ENCODE results near the gene CCDC71L.
"Not testable (repeated sequence)": the region's sequence is repeated elsewhere in the genome, so short reads cannot be mapped to it uniquely, and the experiment has no call there.

Gene CCDC71L

DNA sequence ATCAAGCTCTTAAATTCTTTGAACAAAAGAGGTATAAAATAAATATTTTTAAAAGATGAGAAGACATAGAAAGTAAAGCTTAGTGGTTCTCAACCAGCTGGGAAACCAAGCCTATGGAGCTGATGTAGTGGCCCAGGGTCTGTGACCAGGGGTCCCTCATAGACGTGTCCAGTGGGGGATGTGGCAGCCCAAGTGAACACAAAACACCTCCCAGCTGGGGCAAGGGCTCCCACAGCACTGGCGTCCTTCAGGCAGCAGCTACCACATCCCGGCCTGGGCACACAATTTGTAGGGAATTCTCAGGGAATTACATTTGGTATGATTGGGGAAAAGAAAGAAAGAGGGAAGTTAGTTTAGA lies 17.8 kb upstream of the CCDC71L start:
- Histone ChIP-seq H3K27ac (ENCODE audit: low read depth in 2 of 2, low read length in 2 of 2) (no peak overlapping the region), H3K4me1 (ENCODE audit: control insufficient read depth in 2 of 2, insufficient read depth in 2 of 2, low read length in 2 of 2) (no peaks in the 10 kb centered on the region), H3K4me3 (ENCODE audit: low read length in 2 of 2) (no peak overlapping the region), H3K36me3 (ENCODE audit: control insufficient read depth in 2 of 2, insufficient read depth in 2 of 2, low read length in 2 of 2) (no peaks in the 10 kb centered on the region), H3K9me3 (ENCODE audit: control insufficient read depth in 2 of 2, low read length in 2 of 2) (no peaks in the 10 kb centered on the region), H3K9ac (ENCODE audit: low read depth in 1 of 2, low read length in 2 of 2) (no peak overlapping the region), H3K27me3 (ENCODE audit: control insufficient read depth in 2 of 2, insufficient read depth in 2 of 2, low read length in 2 of 2) (no peaks in the 10 kb centered on the region)

DNA sequence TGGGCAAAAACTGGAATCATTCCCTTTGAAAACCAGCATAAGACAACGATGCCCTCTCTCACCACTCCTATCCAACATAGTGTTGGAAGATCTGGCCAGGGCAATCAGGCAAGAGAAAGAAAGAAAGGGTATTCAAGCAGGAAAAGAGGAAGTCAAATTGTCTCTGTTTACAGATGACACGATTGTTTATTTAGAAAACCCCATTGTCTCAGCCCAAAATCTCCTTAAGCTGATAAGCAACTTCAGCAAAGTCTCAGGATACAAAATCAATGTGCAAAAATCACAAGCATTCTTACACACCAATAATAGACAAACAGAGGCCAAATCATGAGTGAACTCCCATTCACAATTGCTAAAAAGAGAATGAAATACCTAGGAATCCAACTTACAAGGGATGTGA lies 15.5 kb upstream of the CCDC71L start:
- not testable (repeated sequence) for H3K9ac ChIP-seq (ENCODE audit: low read depth in 1 of 2, low read length in 2 of 2); H3K27me3 ChIP-seq (ENCODE audit: control insufficient read depth in 2 of 2, insufficient read depth in 2 of 2, low read length in 2 of 2); H3K9me3 ChIP-seq (ENCODE audit: control insufficient read depth in 2 of 2, low read length in 2 of 2); H3K36me3 ChIP-seq (ENCODE audit: control insufficient read depth in 2 of 2, insufficient read depth in 2 of 2, low read length in 2 of 2); H3K27ac ChIP-seq (ENCODE audit: low read depth in 2 of 2, low read length in 2 of 2); H3K4me3 ChIP-seq (ENCODE audit: low read length in 2 of 2); H3K4me1 ChIP-seq (ENCODE audit: control insufficient read depth in 2 of 2, insufficient read depth in 2 of 2, low read length in 2 of 2)

DNA sequence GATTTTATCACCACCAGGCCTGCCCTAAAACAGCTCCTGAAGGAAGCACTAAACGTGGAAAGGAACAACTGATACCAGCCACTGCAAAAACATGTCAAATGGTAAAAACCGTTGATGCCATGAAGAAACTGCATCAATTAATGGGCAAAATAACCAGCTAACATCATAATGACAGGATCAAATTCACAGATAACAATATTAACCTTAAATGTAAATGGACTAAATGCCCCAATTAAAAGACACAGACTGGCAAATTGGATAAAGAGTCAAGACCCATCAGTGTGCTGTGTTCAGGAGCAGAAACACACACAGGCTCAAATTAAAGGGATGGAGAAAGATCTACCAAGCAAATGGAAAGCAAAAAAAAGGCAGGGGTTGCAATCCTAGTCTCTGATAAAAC lies 12.7 kb upstream of the CCDC71L start:
- H3K4me1 ChIP-seq (ENCODE audit: control insufficient read depth in 2 of 2, insufficient read depth in 2 of 2, low read length in 2 of 2); H3K9ac ChIP-seq (ENCODE audit: low read depth in 1 of 2, low read length in 2 of 2); H3K4me3 ChIP-seq (ENCODE audit: low read length in 2 of 2); H3K36me3 ChIP-seq (ENCODE audit: control insufficient read depth in 2 of 2, insufficient read depth in 2 of 2, low read length in 2 of 2); H3K9me3 ChIP-seq (ENCODE audit: control insufficient read depth in 2 of 2, low read length in 2 of 2); H3K27ac ChIP-seq (ENCODE audit: low read depth in 2 of 2, low read length in 2 of 2); H3K27me3 ChIP-seq (ENCODE audit: control insufficient read depth in 2 of 2, insufficient read depth in 2 of 2, low read length in 2 of 2): not testable (repeated sequence)

DNA sequence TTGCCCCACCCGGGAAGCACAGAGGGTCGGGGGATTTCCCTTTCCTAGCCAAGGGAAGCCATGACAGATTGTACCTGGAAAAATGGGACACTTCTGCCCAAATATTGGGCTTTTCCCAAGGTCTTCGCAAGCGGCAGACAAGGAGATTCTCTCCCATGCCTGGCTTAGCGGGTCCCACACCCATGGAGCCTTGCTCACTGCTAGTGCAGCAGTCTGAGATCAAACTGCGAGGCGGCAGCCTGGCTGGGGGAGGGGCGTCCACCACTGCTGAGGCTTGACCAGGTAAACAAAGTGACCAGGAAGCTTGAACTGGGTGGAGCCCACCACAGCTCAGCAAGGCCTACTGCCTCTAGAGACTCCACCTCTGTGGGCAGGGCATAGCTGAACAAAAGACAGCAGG lies 11.0 kb upstream of the CCDC71L start:
- not testable (repeated sequence) for H3K9me3 ChIP-seq (ENCODE audit: control insufficient read depth in 2 of 2, low read length in 2 of 2); H3K9ac ChIP-seq (ENCODE audit: low read depth in 1 of 2, low read length in 2 of 2); H3K27me3 ChIP-seq (ENCODE audit: control insufficient read depth in 2 of 2, insufficient read depth in 2 of 2, low read length in 2 of 2); H3K27ac ChIP-seq (ENCODE audit: low read depth in 2 of 2, low read length in 2 of 2); H3K4me1 ChIP-seq (ENCODE audit: control insufficient read depth in 2 of 2, insufficient read depth in 2 of 2, low read length in 2 of 2); H3K36me3 ChIP-seq (ENCODE audit: control insufficient read depth in 2 of 2, insufficient read depth in 2 of 2, low read length in 2 of 2); H3K4me3 ChIP-seq (ENCODE audit: low read length in 2 of 2)

DNA sequence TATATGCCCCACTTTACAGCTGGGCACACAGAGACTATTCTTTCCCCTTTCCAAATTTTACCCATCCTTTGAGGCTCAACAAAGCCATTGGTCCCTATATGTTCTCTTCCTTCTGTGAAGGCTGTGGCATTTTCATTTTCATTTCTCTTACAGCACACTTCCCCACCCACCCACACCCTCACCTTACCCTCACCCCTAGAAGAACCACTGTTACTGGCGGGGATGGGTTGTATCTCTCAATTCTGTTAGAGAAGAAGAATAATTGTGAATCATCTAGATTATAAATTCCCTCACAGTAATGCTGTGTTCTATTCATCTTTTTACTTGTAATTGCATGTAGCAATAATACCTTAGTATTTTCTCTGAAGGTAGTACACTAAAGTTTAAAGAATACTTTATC lies 10.2 kb upstream of the CCDC71L start:
- Histone ChIP-seq H3K9ac (ENCODE audit: low read depth in 1 of 2, low read length in 2 of 2) (no peak overlapping the region), H3K4me1 (ENCODE audit: control insufficient read depth in 2 of 2, insufficient read depth in 2 of 2, low read length in 2 of 2) (no peaks in the 10 kb centered on the region), H3K27ac (ENCODE audit: low read depth in 2 of 2, low read length in 2 of 2) (no peak overlapping the region), H3K36me3 (ENCODE audit: control insufficient read depth in 2 of 2, insufficient read depth in 2 of 2, low read length in 2 of 2) (no peaks in the 10 kb centered on the region), H3K9me3 (ENCODE audit: control insufficient read depth in 2 of 2, low read length in 2 of 2) (no peaks in the 10 kb centered on the region), H3K4me3 (ENCODE audit: low read length in 2 of 2) (no peak overlapping the region), H3K27me3 (ENCODE audit: control insufficient read depth in 2 of 2, insufficient read depth in 2 of 2, low read length in 2 of 2) (no peaks in the 10 kb centered on the region)

DNA sequence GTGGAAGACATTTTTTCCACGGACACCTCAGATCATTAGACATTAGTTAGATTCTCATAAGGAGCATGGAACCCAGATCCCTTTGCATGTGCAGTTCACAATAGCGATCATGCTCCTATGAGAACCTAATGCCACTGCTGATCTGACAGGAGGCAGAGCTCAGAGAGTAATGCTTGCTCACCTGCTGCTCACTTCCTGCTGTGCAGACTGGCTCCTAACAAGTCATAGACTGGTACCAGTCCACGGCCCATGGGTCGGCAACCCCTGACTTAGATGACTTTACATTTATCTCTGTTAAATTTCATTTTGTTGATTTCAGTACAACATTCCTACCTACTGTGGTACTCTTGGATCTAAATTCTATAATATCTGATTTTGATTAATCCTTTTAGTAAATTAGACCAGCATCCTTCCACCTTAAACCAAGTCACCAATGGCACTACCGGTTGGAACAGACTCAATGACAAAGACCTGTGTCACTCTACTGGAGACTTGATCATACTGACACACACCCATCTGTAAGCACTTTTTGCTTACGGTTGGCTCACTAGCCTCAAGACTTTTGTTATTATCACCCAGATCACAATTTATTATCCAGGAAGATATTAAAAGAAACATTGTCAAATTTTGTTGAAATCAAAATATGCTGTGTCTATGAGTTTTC lies 8.0 kb upstream of the CCDC71L start:
- no peak overlapping the region for H3K27ac ChIP-seq (ENCODE audit: low read depth in 2 of 2, low read length in 2 of 2)
- H3K9ac ChIP-seq (ENCODE audit: low read depth in 1 of 2, low read length in 2 of 2), result no peak overlapping the region
- no peaks in the 10 kb centered on the region for H3K36me3 ChIP-seq (ENCODE audit: control insufficient read depth in 2 of 2, insufficient read depth in 2 of 2, low read length in 2 of 2)
- no peaks in the 10 kb centered on the region for H3K4me1 ChIP-seq (ENCODE audit: control insufficient read depth in 2 of 2, insufficient read depth in 2 of 2, low read length in 2 of 2)
- H3K9me3 ChIP-seq (ENCODE audit: control insufficient read depth in 2 of 2, low read length in 2 of 2), result no peaks in the 10 kb centered on the region
- H3K4me3 ChIP-seq (ENCODE audit: low read length in 2 of 2), result no peak overlapping the region
- H3K27me3 ChIP-seq (ENCODE audit: control insufficient read depth in 2 of 2, insufficient read depth in 2 of 2, low read length in 2 of 2), result no peaks in the 10 kb centered on the region

DNA sequence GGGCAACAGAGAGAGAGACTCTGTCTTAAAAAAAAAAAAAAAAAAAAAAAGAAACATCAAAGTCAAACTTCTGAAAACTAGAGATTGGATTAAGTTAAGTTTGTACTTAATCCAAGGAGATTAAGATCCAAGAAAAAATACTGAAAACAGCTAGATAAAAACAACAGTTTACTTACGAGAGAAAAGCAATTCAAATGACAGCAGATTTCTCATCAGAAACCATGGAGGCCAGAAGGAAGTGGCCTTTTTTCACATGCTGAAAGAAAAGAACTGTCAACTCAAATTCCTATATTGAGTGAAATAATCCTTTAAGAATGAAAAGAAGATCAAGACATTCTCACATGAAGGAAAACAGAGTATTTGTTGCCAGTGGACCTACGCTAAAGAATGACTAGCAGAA lies 5.4 kb upstream of the CCDC71L start:
- H3K27ac ChIP-seq (ENCODE audit: low read depth in 2 of 2, low read length in 2 of 2), result no peak overlapping the region
- no peaks in the 10 kb centered on the region for H3K4me1 ChIP-seq (ENCODE audit: control insufficient read depth in 2 of 2, insufficient read depth in 2 of 2, low read length in 2 of 2)
- H3K27me3 ChIP-seq (ENCODE audit: control insufficient read depth in 2 of 2, insufficient read depth in 2 of 2, low read length in 2 of 2), result no peaks in the 10 kb centered on the region
- no peaks in the 10 kb centered on the region for H3K9me3 ChIP-seq (ENCODE audit: control insufficient read depth in 2 of 2, low read length in 2 of 2)
- no peaks in the 10 kb centered on the region for H3K36me3 ChIP-seq (ENCODE audit: control insufficient read depth in 2 of 2, insufficient read depth in 2 of 2, low read length in 2 of 2)
- H3K9ac ChIP-seq (ENCODE audit: low read depth in 1 of 2, low read length in 2 of 2), result no peak overlapping the region
- H3K4me3 ChIP-seq (ENCODE audit: low read length in 2 of 2), result no peak overlapping the region

DNA sequence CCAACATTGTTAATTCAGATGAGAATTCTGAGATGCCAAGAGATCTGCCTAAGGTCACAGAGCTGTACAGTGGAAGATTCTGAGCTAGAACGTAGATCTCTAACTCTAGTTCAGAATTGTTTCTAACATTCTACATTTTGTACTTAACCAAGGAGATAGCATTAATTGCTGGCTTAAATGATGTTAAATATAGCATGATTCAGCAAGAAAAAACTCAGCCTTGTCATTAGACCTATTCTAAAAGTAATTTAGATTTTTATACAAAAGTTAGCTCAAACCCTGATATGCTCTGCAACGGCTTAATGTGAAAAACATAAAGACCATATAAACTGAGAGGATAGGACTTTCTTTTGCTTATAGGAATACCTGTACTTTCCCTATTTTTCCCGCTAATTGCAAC lies 3.4 kb upstream of the CCDC71L start:
- Histone ChIP-seq H3K27ac (ENCODE audit: low read depth in 2 of 2, low read length in 2 of 2) (no peak overlapping the region), H3K4me3 (ENCODE audit: low read length in 2 of 2) (no peak overlapping the region), H3K27me3 (ENCODE audit: control insufficient read depth in 2 of 2, insufficient read depth in 2 of 2, low read length in 2 of 2) (no peaks in the 10 kb centered on the region), H3K4me1 (ENCODE audit: control insufficient read depth in 2 of 2, insufficient read depth in 2 of 2, low read length in 2 of 2) (peaks cover 0 to 2% of the 10 kb centered on the region in 2 donors), H3K36me3 (ENCODE audit: control insufficient read depth in 2 of 2, insufficient read depth in 2 of 2, low read length in 2 of 2) (no peaks in the 10 kb centered on the region), H3K9me3 (ENCODE audit: control insufficient read depth in 2 of 2, low read length in 2 of 2) (no peaks in the 10 kb centered on the region), H3K9ac (ENCODE audit: low read depth in 1 of 2, low read length in 2 of 2) (no peak overlapping the region)

- H3K9me3 ChIP-seq (ENCODE audit: control insufficient read depth in 2 of 2, low read length in 2 of 2), result no peaks in the 10 kb centered on the region
- no peaks in the 10 kb centered on the region for H3K27me3 ChIP-seq (ENCODE audit: control insufficient read depth in 2 of 2, insufficient read depth in 2 of 2, low read length in 2 of 2)
- peak overlapping the region; percentile 93 to 95 for H3K27ac ChIP-seq (ENCODE audit: low read depth in 2 of 2, low read length in 2 of 2)
- H3K36me3 ChIP-seq (ENCODE audit: control insufficient read depth in 2 of 2, insufficient read depth in 2 of 2, low read length in 2 of 2), result no peaks in the 10 kb centered on the region
- peak overlapping the region; percentile 93 to 95 for H3K9ac ChIP-seq (ENCODE audit: low read depth in 1 of 2, low read length in 2 of 2)
- peak overlapping the region; percentile 93 to 94 for H3K4me3 ChIP-seq (ENCODE audit: low read length in 2 of 2)
- peaks cover 0 to 6% of the 10 kb centered on the region in 2 donors for H3K4me1 ChIP-seq (ENCODE audit: control insufficient read depth in 2 of 2, insufficient read depth in 2 of 2, low read length in 2 of 2)
These were observed 746 bp downstream of the CCDC71L start for GRCh38 chr7:106659963-106660861.

DNA sequence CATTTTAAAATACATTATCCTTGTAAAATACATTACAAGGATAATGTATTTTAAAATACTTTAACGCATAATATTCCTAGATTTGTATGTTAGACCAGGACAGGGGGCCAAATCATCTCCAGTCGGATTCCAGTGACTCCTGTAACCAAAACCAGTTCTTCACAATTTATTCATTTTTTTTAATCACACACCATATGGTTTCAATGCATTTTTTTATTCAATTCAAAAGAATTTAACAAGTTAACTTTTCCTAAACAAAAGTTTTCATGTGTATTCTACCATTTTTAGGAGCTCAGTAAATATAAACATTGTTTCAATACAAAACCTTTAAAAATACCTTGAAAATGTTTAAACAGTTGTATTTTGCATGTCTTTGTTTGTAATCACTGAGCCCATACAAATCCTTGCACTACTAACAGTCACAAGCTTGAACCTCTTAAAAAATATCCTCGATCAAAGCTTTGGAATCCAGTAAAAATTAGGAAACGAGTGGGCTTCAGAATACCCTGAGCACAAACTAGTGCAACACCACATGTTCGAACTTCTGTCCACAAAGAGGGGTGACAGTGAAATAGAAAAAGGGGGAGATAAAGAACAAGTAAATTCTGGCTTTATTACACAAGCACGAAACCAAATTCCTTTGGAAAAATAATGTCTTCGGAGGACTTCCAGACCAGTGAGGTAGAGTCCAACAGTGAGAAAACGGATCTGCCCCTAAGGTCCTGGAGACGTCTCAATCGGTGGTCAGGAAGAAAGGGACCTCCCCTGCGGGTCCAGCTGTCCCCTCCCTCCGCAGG lies 1.6 kb downstream of the CCDC71L start:
- H3K27me3 ChIP-seq (ENCODE audit: control insufficient read depth in 2 of 2, insufficient read depth in 2 of 2, low read length in 2 of 2), result no peaks in the 10 kb centered on the region
- H3K36me3 ChIP-seq (ENCODE audit: control insufficient read depth in 2 of 2, insufficient read depth in 2 of 2, low read length in 2 of 2), result no peaks in the 10 kb centered on the region
- peak overlapping the region; percentile 93 to 94 for H3K4me3 ChIP-seq (ENCODE audit: low read length in 2 of 2)
- peak overlapping the region; percentile 93 to 95 for H3K27ac ChIP-seq (ENCODE audit: low read depth in 2 of 2, low read length in 2 of 2)
- peak overlapping the region; percentile 81 to 93 for H3K9ac ChIP-seq (ENCODE audit: low read depth in 1 of 2, low read length in 2 of 2)
- H3K4me1 ChIP-seq (ENCODE audit: control insufficient read depth in 2 of 2, insufficient read depth in 2 of 2, low read length in 2 of 2), result peaks cover 0 to 6% of the 10 kb centered on the region in 2 donors
- H3K9me3 ChIP-seq (ENCODE audit: control insufficient read depth in 2 of 2, low read length in 2 of 2), result no peaks in the 10 kb centered on the region
